Stimulated activated CD8-positive, alpha-beta memory T cell treated with anti-CD3 and anti-CD28 coated beads, Interleukin-7, amount 100 ng/mL, for 1 hour (primary cell): ENCODE measurements around the gene BANK1.

Experiments used
- DNase-seq, 2 donors: peaks; one replicate each; pipeline ENCODE4 v3.0.0-alpha.2; 2020; ENCODE audit warnings: low read depth in 2 of 2

The BANK1 gene, protein sequence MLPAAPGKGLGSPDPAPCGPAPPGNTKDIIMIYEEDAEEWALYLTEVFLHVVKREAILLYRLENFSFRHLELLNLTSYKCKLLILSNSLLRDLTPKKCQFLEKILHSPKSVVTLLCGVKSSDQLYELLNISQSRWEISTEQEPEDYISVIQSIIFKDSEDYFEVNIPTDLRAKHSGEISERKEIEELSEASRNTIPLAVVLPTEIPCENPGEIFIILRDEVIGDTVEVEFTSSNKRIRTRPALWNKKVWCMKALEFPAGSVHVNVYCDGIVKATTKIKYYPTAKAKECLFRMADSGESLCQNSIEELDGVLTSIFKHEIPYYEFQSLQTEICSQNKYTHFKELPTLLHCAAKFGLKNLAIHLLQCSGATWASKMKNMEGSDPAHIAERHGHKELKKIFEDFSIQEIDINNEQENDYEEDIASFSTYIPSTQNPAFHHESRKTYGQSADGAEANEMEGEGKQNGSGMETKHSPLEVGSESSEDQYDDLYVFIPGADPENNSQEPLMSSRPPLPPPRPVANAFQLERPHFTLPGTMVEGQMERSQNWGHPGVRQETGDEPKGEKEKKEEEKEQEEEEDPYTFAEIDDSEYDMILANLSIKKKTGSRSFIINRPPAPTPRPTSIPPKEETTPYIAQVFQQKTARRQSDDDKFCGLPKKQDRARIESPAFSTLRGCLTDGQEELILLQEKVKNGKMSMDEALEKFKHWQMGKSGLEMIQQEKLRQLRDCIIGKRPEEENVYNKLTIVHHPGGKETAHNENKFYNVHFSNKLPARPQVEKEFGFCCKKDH

DNA sequence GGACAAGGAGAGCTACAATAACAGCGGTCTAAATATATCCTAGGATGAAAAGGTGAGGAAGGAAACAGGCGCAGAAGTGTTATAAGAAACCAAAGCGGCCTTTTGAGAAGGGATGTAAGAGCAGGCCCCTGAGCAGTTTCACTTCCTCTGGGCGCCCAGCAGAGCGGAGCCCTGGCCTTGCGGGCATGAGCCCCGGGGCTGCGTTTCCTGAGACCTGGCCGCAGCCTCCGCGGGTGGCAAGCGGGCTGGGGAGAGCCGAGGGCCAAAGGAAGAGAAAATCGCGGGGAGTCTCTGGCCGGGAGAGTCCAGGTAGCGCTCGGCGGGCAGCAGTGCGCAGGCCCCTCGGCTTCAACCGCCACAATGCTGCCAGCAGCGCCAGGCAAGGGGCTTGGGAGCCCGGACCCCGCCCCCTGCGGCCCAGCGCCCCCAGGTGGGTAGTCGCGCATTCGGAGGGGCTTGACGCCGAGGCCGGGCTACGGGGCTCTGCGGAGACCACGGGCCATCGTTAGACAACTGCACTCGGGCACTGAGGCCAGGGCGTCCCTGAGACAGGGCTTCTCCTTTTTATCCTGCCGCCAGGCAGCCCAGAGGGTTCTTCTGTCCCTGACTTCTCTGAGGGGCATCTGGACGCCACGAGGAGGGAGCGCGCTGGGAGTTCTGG is at the start of gene BANK1:
Gene BANK1 (plus strand): TSS at position 210 of the 661 bp plus-strand sequence. CDS start 151 bp downstream, at position 361.
- peak; percentile 2 to 5 for DNase-seq

DNA sequence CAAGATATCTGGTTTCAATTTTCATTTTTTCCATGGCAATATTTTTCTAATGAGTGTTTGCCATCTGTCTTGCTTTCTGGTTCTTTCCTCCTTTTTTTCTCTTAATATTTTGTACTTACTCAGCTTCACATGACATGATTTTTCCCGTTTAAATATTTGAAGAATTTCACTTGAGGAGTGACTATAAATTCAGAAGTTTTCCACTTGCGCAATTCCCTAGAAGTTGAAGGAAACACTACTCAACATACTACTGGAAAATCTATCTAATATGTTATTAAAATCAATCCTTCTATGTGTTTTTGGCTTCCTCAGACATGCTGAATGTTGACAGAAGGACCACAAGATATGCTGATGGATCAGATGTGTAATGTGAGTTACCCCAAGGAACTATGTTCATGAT is 36.8 kb upstream of the BANK1 start:
- no peak for DNase-seq

DNA sequence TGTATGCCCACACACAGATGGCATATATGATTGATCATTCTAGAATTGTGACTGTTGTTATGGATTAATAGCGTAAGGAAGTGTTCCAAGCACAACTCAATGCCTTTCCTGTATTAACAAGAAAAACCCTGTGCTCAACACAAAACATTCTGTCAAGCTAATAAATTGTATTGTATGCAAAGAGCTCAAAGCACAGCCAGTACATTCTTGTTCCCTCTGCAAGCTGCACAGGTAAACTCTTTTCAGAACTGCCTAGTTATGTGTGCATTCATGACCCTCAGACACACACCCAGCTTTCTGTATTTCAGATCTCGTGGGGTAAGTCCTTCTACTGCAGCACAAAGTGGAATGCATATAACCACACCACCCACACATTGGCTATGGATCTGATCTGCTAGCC is 34.3 kb upstream of the BANK1 start:
- DNase-seq = no peak

DNA sequence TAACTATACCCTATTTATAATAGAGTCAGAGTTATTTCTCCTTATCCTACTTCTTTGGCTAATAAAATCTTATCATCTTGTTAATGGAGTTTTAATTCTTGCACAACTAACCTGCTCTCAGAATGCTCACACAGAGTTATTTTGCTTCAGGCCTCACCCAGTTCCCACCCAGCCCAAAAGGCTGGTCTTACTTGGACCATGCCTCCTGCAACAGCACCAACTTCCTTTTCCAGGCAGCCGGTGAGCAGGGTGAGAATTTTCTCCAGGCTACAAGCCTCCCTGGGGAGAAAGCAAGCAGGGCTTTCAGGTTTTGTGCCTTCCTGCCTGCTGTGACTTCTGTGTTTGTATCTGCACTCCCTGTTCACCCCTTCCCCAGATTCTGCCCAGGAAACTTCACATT is 29.1 kb upstream of the BANK1 start:
- DNase-seq = no peak

DNA sequence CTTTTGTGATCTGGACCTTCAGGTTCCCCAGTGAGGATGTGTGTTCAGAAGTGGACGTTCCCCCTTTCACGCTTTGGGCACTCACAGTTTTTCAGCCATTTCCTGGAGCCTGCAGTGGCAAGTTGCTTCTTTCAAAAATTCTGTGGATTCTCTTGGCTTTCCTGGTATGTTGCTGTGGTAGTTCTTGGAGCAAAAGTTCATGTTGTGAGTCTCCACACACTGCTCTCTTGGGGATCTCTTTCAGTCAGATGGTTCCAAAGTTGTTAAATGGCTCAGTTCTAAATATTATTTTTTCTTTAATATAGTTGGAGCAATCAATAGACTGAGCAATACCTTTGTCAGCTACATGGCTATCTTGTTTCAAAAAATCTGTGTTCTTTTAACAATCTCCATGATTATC is 28.5 kb upstream of the BANK1 start:
- DNase-seq = no peak

DNA sequence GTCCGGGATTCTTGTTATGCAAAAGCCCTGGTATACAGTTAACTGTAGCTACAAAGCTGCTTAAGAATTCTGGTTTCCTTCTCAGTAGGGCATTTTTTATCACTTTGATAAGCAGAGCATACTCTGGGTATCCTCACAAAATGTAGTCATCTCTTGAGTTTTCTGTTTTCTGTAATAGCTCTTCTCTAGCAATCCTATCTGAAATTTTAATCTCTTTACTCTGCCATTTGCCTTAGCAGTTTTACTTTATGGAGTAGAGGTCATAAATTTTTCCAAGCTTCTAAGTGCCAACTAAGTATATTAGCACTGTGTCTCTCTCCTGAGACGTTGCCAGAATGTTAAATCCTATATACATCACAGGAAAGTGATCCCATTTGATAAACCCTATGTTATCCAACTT is 28.0 kb upstream of the BANK1 start:
- DNase-seq = no peak

DNA sequence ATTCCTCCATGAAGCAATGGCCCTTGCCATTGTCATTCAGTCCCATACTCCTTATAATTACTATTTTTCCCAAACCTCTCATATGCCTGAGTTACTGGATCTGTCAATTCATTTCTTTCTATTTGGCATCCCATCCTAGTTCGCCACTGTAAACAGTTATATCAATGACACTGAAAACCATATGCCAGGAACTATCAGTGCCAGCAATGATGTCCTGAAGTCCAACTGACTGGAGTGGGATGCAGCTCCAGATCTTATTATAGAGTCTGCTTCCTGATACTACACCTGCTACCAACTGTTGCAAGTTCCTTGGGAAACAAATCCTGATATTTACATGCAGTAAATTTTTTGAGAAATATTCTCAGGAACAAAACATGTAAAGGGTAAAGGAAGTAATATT is 27.0 kb upstream of the BANK1 start:
- DNase-seq = no peak

DNA sequence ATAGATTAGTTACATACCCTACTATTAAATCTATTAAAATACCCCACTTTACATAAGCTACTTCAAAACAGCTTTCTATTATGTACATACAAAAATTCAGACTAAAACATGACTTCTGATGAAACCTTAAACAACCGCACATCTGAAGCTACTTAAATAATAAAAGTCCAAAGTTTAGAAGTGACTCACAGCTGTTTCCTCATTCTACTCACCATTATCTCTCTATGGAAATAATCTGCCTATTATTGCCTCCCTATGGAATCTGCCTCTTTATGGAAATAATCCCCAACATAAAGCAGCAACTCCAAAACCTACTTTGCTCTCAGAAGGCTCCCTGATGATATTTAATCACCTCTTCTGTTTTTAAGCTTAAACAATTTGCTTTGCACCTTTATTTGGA is 15.7 kb upstream of the BANK1 start:
- DNase-seq = no peak

DNA sequence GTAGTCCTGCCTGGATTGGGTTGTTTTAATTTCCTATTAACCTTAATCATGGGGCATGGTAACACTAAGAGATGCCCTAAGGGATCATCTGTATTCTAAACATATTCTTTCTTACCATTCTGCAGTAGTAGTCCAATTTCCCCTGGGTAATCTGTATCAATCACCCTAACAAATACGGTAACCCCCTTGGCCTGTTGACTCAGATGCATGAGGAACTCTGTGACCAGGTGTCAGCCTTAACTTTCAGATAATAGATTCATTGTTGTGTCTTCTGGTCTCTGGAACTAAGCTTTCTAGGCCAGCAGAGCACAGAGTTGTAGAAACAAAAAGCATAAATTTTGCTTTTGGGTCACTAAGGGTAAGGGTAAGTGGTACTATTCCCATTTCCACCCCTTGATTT is 13.1 kb upstream of the BANK1 start:
- no peak for DNase-seq

DNA sequence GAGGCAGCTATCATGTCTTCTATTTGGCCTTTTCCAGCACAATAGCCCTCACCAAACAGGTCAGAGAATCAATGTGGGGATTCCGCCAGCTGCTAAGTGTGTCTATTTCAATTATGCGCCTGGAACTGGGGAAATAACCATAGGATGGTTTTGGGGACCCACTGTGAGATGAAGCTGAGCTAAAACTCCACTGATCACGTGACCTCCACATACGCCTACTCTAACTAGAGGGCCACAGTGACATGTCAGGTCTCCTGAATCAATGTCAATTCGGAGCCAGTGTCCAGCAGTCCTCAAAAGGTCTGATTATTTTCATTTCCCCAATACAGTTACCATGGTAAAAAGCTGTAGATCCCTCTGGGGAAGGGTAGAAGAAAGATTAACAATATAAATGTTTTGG is 10.2 kb upstream of the BANK1 start:
- DNase-seq = no peak

DNA sequence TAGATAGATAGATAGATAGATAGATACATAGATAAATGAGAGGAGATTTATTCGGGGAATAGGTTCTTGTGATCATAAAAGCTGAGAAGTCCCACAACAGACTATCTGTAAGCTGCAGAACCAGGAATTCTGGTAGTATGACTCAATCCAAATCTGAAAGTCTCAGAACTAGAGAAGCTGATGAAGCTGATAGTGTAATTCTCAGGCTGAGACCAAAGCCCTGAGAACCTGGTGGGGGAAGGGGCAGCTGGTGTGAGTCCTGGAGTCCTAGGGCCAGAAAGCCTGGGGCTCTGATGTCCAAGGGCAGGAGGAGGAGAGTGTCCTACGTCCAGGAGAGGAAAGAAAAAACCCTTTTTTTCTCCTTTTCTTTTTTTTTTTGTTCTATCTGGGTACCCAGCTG is 8.0 kb upstream of the BANK1 start:
- DNase-seq = no peak

DNA sequence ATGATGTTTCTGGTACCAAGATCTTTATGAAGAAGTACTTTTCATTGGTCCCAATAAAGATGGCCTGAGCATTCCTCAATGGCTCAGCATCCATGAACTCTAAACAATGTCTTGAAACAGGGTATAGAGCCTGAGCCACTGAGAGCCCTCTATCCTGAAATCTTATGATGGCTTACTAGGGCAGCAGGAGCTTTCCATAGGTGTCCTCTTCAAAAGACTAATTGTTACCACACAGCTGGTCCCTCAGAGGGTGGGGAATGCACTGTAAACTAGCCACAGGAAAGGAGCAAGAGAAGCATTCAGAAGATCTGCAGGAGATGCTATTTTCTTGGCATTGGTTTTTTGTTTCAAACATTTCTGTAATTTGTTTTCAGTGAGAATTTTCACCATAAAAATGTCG is 5.6 kb upstream of the BANK1 start:
- DNase-seq = no peak

DNA sequence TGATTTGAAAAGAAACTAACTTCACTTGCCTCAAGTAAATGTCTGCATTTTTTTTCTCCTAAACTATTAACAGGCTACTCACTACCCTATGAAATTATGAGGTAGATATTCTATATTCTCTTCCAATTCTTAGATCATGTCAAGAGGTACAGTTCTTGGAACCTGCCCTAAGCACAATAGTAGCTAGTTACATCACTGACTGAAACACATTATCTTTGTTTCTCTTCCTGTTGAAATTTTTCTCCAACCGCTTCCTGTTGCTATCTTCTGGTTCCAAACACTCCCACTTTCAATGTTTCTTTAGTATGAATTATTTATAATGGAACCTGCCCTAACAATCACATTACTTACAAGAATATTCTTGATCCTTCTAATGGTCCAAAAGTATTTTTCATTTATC is 5.0 kb upstream of the BANK1 start:
- no peak for DNase-seq

DNA sequence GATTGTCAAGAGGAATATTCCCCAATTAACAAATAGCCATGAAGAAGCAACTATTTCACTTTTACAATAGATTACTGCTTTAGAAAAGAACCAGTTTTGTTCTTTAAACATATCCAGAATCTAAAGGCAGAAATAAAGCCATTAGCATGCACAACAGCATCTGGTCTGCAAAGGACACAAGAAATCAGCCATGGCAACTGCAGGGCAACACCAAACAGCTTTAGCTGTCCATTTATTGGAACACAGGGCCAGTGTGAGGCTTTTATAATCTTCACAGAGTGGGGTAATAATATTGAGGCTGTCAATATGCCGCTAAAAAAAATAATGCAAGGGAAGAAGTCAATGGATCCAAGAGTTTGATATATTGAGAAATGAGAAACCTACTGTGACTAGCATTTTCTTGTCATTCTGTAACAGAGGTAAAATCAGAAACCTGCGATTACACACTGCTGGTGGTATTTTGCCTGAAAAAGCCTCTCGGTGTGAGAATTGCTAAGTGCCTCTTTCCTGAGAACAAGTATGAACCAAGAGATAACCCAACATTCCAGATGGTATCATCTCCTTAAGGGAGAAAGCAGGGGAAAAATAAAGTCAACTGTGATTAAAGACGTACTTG is 2.7 kb upstream of the BANK1 start:
- DNase-seq = no peak

DNA sequence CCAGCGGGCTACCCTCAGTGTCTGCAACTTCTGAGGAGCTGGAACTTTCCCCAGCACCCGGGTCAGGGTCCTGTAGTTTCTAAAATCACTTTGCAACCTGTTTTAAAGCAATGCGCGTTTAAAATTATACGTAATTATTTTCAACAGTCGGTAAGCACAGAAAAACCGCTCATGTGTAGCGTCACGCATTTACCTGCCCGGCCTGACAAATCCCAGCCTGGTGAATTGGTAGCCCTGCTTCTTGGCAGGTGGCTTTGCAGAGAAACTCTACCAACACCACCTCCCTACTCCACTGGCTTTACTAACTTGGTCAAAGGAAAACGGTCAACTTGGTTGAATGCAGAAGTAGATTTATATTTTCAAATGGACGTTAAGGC is 640 bp downstream of the BANK1 start:
- DNase-seq = no peak

DNA sequence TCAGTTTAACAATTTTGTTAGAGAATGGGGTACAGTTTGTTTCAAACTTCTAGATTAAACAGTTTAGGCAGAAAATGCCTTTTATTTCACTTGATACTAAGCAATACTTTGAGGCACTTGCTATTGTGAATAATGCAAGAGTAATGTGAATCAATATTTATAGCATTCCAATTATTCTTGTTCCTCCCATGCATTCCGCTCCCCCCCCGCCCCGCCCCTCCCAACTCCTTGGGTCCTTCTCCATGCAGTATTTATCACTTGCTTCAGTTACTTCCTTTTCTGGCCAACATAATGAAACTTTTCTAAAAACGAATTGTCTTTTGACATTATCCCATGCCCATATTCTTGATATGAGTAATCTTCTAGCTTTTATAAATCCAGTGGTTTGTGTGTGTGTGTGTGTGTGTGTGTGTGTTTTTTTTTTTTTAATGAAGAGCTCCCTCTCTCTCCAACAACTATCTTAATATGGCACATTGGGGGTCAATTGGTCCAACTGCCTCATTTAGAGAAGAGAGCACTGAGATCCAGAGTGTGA is 1.6 kb downstream of the BANK1 start:
- no peak for DNase-seq

DNA sequence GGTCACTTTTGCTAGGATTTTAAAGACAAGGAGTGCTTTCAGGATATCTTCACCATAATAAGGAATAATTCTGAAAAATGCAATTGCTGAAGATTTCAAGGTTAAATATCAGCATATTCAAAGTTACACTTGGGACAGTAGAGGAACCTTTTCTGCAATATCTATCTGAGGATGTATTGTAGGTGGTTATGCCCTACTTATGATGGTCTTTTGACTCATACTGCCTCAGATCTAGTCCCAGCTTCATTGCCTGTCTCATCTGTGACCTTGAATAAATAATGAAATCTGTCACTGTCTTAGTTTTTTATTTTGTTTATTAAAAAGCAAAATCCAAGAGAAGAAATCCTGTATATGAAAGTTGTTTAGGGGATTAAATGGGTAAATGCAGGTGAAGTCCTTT is 2.9 kb downstream of the BANK1 start:
- no peak for DNase-seq

DNA sequence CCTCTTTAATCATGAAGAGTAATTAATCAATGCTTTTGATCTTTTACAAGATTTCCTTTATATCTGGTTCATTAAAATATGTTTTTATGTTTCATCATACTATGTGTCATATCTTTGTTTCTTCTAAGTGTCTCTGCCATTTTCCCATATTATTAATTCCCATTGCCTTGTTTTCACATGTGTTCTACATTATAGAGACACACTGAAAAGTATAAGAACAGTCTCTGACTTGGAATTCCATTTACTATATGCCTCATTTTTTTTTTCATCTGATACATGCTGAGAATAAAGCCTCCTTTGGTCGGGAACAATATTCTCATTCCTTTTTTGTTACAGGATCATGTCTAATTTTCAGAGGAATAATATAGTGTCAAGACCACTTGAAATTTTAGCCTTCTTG is 4.3 kb downstream of the BANK1 start:
- DNase-seq = no peak

DNA sequence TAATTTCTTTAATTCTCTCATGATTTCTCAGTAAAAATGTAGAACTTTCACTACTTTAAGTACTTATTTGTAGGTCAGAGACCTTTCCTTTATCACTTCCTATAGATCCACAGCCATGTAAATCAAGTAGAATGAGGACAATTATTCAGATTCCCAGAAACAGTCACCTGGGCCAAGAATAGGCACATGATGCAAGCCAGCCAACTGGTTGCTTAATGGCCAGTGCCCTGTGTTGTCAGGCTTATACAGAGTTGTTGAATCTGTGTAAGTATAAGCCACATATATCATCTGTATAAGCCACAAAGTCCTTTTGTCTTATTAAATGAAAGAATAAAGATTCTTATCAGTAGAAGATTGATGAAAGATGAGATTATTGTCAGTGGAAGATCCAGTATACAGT is 5.2 kb downstream of the BANK1 start:
- no peak for DNase-seq

DNA sequence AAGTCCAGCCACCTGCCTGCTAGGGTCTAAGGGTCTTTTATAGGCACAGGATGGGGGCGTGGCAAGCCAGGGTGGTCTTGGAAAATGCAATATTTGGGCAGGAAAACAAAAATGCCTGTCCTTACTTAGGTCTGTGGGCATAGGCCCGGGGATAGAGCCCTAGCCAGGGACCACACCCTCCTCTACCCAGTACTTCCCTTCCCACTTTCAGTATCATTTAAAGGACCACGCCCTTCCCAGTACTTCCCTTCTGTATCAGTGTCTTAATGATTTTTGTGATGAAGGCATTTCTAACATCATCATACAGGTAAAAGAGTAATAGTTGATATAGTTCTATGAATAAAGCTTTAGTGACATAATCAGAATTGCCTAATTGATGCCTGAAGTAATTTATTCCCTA is 11.4 kb downstream of the BANK1 start:
- DNase-seq = no peak

DNA sequence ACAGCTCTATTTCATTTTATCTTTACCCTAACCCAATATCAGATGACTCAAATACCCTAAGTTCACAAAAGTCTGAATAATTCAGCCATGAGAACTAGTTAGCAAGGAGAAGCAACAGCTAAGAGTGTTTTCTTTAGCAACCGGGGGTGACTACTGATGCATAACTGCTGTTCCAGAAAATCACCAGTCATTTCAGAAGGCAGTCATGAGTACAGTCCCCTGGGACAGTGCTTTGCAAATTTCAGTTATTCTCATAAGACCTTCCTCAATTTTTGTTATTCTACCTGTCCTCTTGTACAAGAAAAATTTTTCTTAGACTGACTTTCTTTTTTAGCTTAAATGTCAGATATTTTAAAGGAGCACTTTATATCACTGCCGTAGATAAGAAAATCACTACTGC is 16.4 kb downstream of the BANK1 start:
- DNase-seq = no peak

DNA sequence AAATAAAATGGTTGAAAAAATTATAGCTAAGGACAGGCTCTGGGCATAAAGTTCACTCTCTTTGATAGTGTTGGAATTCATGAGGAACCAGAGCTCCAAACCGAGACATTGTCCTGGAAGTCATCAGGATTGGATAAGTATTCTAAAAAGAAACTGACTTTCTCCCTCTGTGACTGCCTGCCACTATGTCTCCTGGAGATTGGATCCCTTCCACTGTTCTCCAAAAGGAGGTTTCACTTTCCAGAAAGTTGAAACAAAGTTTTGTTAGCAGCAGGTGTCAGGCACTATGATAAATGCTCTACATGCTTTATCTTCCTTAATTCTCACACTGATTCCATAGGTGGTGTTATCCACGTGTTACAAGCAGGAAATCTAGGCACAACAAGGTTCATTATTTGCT is 16.8 kb downstream of the BANK1 start:
- DNase-seq = no peak
